ENCODE results near the gene POM121.
"Not testable (repeated sequence)": the region's sequence is repeated elsewhere in the genome, so short reads cannot be mapped to it uniquely, and the experiment has no call there.

POM121 gene

DNA sequence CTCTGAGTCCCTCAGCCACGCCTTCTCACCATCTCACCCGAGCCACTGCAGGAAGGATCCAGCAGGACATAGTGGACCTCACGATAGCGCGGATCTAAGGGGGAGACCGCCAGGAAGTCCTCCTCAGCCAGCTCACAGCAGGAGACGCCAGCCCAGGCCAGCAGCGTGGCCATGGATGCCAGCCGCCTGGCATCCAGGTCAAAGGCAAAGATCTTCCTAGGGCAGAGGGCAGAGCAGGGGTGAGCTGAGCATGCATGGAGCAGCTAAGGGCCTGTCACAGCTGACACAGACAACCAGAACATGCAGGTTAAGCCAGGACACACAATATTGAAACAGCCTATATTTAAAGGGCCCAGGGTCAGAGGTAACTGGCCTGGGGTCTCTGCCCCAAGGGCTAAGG, 24.4 kb downstream of the POM121 start:
- DNase-seq (ENCODE audit: low read depth in 2 of 3, low spot score in 2 of 3): not testable (repeated sequence)

DNA sequence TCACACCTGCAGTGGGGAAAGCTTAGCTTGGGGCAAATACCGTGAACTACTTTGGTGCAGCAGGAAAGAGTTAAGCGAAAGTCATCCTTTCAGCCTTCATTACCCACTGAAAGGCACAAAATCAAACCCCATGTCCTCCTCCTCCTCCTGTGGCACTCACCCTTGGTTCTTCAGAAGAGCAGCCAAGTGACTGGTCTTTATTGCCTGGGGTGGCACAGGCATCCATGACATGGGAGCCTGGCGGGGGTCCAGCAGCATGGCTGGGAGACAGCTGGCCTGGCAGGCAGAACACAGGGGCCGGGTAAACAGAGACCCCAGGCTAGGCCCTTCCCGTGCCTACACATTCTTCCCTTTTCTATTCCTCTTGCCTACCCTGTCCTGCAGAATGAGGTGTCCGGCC, 24.8 kb downstream of the POM121 start:
- DNase-seq (ENCODE audit: low read depth in 2 of 3, low spot score in 2 of 3): not testable (repeated sequence)

DNA sequence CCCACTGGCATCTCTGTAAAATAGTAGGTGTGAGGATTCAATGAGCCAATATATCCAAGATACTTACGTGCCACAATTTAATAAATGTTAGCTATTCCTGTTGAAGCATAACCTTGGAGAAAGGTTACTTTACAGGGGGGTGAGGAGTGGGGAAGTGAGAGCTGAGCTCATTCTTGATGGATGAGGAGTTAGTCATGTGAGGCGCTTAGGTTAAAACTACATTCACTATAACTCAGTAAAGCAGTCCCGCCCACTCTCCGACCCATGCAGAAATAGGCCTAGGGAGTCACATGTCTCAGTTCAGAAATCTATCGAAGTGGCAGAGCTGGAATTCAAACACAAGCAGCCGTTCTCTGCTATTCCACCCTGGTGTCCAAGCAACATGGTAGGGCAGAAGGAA, 25.5 kb downstream of the POM121 start:
- not testable (repeated sequence) for DNase-seq (ENCODE audit: low read depth in 2 of 3, low spot score in 2 of 3)

DNA sequence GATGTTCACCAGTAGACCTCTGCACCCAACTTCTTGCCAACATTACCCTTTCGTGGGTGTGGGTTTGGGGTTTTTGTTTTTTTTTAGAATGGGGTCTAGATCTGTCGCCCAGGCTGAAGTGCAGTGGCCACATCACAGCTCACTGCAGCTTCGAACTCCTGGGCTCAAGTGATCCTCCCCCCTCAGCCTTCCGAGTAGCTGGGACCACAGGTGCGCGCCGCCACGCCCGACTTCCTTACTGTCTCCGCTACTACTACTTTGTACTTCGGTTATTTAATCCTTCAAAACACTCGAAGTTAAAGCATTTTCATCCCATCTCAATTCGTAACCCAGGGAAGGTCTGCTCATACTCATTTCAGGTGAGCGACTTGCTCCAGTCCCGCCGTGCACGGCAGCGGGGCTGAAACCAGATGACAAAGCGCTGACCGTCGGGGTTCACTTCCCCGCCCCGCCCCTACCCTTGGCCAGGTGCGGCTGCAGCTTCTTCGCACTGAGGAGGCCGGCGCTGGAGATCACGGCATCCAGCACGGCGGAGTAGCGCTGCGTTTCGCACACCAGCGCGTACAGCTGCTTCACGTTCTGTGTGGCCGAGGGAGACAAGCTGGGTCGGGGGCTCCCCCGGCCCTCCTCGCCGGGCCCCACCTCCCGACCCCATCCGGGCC, 29.1 kb downstream of the POM121 start:
- DNase-seq (ENCODE audit: low read depth in 2 of 3, low spot score in 2 of 3): not testable (repeated sequence)

DNA sequence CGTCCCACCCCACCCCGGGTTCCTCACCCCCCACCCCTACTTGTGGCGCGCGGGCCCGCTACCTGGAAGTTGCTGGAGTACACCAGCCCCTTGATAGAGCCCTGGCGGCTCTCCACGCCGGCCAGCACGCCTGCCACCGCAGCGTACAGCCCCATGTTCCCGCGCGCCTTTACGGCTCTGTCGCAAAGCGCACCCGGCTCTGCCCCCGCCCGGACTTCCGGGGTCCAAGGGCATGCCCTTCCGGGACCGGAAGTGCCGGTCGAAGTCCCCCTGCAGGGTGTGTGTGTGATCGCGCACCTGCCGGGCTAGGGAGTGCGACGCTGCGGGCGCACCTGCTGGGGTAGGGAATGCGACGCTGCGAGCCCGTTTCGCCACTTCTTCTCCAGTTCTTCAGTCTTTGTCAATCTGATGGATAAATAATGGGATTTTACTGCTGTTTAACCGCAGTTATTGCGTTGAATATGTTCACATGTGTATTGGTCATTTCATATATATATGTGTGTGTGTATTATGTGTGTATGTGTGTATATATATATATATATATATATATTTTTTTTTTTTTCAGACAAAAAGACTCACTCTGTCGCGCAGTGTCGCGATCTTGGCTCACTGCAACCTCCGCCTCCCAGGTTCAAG, 29.8 kb downstream of the POM121 start:
- not testable (repeated sequence) for DNase-seq (ENCODE audit: low read depth in 2 of 3, low spot score in 2 of 3)

DNA sequence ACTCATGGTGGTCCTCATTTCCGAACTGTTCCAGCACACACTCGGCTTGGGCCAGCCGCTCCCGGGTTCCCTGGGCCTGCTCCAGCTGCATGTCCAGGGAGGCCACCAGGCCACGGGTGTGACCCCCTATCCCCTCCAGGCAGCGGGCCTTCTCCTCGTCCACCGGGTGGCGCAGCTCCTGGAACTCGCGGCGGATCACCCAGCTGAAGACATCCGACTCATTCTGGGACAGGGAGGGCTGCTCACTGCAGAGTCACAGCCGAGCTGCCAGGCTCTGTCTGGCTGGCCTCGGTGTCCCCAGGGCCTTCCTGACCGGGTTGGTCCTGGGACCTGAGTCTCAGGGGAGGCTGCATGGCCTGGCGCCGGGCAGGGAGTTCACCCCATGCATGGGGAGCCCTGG, 35.1 kb downstream of the POM121 start:
- not testable (repeated sequence) for DNase-seq (ENCODE audit: low read depth in 2 of 3, low spot score in 2 of 3)

DNA sequence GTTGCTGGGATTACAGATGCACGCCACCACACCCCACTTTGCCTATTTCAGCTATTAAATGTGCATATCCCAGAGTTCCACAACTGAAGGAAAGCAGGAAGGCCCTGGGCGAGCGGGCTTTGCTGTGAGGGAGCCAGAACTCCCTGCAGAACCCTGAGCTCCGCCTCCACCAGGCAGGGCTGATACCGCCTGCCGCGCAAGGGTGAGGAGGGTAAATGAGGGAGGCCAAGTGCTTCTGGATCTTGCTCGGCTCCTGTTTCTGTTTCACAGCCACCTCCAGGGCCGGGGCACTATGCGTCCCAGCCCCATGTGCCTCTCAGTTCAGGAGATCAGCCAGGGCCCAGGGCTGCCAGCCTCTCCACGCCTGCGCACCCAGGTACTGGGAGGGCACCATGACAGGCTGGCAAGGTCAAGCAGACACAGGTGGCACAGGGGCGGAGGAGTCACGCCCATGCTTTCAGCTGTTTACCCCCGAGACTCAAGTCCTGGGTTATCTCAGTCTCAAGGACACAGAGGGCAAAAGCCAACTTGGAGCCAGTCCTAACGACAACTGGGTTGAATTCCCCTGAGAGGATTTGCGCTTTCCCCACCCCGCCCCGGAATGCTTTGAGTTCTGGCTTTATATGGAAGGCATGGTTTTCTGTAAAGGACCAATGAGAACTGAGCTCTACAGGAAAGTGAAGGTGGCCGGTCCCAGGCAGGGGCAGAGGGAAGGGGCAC, 35.9 kb downstream of the POM121 start:
- DNase-seq (ENCODE audit: low read depth in 2 of 3, low spot score in 2 of 3): not testable (repeated sequence)

DNA sequence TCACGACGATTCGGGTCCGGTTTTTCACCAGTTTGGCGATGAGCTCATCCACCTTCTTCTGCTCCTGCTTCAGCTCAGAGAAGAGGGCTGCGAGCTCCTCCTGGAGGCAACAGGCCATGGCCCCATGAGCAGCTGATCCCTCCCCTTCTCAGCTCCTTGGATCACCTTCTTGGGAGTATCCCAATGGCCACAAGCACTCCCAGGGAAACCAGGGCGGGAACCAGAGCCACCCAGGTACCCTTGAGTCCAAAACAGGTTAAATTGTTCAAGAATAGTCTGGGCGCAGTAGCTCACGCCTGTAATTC, 36.4 kb downstream of the POM121 start:
- DNase-seq (ENCODE audit: low read depth in 2 of 3, low spot score in 2 of 3): not testable (repeated sequence)

DNA sequence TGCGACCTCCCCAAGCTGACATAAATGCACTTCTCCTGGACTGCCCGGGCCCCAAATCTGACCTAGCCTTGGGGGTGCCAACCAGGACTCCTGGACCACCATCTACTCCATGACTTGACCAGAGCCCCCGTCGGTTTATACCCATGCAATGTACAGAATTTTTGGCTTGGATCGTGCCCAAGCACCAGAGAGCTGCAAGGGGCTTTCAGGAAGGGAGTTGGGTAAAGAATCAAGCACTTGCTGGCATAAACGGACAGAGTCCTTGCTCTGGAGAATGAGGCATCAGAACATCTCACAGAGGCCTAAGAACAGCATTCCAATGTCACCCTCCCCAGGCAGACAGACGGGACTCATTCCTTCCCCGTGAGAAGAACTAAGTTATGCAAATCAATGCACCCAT, 38.2 kb downstream of the POM121 start:
- DNase-seq (ENCODE audit: low read depth in 2 of 3, low spot score in 2 of 3): not testable (repeated sequence)

DNA sequence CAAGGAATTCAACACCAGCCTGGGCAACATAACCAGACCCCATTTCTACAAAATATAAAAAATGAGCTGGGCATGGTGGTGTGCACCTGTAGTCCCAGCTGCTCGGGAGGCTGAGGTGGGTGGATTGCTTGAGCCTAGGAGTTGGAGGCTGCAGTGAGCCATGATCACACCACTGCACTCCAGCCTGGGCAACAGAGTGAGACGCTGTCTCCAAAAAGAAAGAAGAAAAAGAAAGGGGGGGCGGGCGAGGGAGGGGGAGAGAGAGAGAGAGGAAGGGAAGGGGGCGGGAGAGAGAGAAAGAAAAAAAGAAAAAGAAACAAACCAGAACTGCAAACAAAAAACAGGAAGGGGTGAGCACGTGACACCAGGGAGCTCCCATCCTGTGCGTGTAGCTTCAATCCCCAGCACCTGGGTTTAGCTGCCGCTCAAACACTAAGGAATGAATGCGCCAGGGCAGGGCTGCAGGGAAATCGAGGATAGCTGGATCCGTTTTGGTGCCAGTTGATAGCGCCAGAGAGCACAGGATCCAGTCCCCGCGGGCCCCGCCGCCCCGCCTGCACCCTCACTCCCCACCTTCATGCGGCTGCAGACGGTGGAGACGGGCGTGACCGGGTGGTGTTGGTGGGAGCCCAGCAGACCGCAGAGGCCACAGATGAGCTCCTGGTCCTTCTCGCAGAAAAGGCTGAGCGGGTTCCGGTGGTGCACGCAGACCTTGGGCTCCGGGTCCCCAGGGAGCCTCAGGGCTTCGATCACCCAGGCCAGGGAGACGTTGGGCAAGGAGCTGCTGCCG, 40.5 kb downstream of the POM121 start:
- not testable (repeated sequence) for DNase-seq (ENCODE audit: low read depth in 2 of 3, low spot score in 2 of 3)

DNA sequence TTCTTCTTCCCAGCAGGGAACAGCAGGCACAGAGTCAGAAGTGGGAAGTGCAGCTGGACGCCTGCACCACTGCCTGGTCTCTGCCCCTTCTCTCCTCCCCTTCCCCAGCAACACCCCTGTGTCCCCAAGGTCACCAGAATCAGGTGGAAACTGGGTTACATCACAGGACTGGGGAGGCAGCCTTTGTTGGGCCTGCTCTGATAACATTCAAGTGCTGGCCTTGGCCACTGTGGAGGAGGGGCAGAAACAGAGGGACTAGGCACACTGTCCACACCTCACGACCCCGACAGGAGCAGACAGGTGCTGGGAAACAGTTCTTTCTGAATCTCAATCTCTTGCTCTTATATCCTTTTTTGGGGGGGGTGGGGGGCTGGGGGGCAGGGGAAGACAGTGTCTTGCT, 42.0 kb downstream of the POM121 start:
- DNase-seq (ENCODE audit: low read depth in 2 of 3, low spot score in 2 of 3): not testable (repeated sequence)

DNA sequence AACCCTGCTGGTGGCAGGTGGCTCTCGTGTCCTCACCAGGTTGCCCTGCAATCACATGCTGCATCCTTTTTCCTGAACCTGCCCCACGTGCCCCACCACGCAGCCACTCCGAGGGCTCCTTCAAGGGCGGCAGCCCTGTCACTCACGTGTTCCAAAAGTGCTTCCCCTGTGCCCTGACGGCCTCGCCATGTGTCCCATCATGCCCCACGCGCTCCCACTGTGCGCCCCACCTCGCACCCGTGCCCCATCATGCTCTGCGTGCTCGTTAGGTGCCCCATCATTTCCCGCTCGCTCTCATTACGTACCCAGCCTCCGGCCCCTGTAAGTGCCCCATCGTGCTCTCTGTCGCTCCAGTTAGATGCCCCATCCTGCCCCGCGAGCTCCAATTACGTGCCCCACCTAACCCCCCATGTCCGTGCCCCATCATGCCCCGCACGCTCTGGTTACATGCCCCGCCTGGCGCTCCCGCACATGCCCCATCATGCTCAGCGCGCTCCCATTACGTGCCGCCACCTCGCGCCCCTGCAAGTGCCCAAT, 44.2 kb downstream of the POM121 start, which contains the start of gene TRIM74:
Gene TRIM74 (minus strand): TSS at position 487 of the 537 bp plus-strand sequence. CDS start 3,309 bp downstream, outside the sequence.
- DNase-seq (ENCODE audit: low read depth in 2 of 3, low spot score in 2 of 3): not testable (repeated sequence)

DNA sequence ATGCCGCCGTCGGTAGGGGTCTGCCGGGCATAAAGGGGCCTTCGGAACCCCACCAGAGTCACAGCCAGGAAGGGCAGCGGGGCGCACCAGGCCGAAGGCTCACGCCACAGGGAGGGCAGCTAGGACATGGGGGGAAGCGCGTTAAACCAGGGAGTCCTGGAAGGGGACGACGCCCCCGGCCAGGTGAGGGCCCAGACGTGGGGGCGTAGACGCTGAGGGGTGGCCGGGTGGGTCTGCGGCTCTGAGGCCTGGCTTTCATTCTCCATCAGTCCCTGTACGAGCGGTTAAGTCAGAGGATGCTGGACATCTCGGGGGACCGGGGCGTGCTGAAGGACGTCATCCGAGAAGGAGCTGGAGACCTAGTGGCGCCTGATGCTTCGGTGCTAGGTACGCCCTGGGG, 44.8 kb downstream of the POM121 start:
- DNase-seq (ENCODE audit: low read depth in 2 of 3, low spot score in 2 of 3): not testable (repeated sequence)

DNA sequence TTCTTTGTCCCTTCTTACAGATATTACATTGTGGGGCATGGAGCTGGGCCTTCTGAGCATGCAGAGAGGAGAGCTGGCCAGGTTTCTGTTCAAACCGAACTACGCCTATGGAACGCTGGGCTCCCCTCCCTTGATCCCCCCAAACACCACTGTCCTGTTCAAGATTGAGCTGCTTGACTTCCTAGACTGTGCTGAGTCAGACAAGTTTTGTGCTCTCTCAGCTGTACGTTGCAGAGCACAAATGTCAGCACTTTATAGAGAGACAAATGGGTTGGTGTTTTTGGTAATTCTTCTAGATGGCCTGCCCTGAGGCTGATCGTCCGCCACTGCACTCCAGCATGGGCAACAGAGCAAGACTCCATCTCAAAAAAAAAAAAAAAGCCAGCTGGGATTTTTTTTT, 46.6 kb downstream of the POM121 start:
- DNase-seq (ENCODE audit: low read depth in 2 of 3, low spot score in 2 of 3): not testable (repeated sequence)

DNA sequence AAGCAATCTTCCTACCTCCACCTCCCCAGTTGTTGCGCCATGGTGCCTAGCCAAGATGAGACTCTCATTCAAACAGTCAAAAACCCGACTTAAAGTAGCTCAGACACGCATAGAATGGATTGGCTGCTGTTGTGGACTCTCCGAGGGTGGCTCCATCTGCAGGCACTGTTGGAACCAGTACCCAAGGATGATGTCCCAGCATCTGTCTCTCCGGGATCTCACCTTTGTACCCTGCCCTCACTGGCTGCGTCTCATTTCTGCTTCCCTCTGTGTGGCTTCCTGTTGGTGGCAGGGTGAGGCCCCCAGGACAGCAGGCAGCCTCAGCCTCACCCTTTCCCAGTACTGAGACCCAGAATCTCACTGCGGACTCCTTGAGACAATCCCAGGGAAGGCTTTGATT, 49.9 kb downstream of the POM121 start:
- not testable (repeated sequence) for DNase-seq (ENCODE audit: low read depth in 2 of 3, low spot score in 2 of 3)

DNA sequence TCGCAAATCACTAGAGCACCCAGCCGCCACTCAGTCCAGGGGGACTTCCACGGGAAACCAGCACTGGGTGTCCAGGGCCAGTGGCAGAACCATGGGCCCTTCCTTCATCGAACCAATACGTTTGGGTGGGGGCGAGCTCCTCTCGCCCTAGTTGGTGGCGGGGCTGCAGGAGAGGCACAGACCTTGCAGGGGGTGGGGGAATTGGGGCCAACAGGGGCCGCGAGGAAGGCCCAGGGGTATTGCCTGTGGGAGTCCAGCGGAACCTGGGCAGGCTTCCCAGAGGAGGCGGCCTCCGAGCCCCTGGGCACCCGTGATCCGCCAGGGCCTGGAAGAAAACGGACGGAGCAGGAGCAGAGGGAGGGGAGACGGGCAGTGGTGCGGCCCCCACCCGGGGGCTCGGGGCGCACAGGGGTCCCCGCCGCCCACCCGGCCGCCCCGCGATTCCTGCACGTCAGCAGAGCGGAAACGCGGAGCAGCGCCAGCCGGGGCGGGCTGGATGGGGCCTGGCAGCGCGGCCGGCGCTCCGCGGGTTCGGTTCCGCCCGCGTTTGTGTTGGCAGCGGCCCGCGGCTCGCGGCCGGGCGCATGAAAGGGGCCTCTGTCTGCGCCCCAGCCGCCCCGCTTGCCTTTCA, 50.9 kb downstream of the POM121 start:
- DNase-seq (ENCODE audit: low read depth in 2 of 3, low spot score in 2 of 3): not testable (repeated sequence)

DNA sequence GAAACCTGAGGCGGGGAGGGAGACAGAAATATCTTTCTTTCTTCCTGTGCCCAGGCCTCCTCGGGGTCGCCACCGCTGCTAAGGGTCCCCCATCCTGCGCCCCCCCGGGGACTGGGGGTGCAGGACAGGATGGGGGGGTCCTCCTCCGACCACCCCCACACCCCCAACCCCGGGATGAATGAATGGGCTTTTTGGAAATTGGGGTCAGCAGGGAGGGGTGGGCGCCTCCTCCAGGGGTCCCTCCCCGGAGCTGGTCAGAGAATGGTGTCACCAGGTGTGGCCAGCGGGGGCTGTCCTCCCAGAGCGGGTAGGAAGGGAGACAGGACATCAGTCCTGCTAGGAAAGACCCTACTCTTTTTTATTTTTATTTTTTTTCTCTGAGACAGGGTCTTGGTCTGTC, 51.5 kb downstream of the POM121 start:
- DNase-seq (ENCODE audit: low read depth in 2 of 3, low spot score in 2 of 3): not testable (repeated sequence)

DNA sequence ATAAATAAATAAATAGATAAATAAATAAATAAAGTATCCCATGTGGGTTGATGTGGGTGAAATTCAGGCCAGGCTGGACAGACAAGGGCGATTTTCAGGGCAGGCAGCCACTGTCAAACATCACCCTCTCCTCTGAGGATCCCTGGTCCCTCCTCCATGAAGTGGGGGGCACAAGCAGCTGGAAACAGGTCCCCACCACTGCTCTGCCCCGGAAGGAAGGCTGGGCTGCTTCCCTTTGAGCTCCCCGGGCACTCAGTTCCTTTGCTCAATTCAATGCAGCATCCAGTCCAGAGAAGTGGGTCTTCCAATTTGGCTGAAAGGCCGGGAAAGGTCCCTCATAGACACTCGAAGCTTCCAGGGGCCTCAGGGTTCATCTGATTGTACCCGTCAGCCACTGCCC, 55.5 kb downstream of the POM121 start:
- DNase-seq (ENCODE audit: low read depth in 2 of 3, low spot score in 2 of 3): not testable (repeated sequence)

DNA sequence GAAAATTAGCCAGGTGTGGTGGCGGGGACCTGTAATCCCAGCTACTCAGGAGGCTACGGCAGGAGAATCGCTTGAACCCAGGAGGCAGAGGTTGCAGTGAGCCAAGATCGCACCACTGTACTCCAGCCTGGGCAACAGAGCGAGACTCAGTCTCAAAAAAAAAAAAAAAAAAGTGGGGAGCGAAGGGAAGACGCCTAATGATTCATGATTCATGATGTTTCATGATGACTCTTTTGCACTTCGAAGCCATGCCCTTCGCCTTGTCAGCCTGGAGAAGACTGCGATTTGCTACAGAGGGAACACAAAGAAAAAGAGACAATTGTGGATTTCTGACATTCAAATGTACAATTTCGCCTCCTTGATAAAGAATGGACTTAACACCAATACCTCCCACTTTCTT, 57.2 kb downstream of the POM121 start:
- DNase-seq (ENCODE audit: low read depth in 2 of 3, low spot score in 2 of 3): not testable (repeated sequence)

DNA sequence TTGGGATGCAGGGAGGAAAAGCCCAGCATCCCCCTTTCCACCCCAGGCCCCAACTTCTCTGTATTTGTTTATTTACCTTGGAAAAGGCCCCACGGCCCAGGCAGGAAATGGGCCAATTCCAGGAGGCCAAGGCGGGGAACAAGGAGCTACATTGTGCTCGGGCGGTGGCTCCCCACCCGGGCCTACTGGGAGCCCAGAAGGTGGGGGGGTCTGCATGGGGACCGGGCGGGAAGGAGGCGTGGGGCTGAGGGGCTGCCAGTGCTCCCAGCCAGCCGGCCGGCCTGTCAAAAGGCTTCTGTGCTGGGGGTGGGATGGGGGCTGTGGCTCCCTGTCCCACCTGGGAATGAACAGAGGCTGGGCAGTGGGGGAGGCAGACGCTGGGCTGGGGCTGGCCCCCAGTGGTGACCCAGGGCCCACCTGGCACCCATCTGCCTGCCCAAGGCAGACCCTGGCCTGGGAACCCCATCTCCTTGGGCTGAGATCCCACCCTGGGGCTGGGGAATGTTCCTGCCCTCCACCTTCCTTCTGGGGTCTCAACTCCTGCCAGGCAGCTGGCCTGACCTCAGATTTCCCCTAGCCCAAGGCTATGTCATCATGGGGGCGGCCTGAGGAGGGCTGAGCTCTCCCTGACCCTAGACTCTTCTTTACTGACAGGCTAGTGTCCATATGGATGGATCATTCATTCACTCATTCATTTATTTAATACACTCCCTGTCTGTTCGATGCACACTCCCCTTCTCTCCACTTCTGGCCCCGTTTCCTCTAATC, 65.4 kb downstream of the POM121 start:
- DNase-seq (ENCODE audit: low read depth in 2 of 3, low spot score in 2 of 3): not testable (repeated sequence)
